PFSK-1 (cell line): ENCODE data around the gene MAD1L1.

Experiments used
- FOXP2 ChIP-seq: optimal IDR thresholded peaks from 2 replicates; pipeline ENCODE3; 2011; ENCODE audit warnings: borderline replicate concordance, control low read depth, inconsistent platforms; ENCODE audit not compliant: insufficient read depth; ENCODE audit errors: extremely low read length, extremely low read depth
- POLR2AphosphoS5 ChIP-seq: IDR thresholded peaks from 2 replicates; pipeline ENCODE4 v1.6.1; 2012; ENCODE audit warnings: low read depth, mild to moderate bottlenecking, control low read depth, low read length, moderate library complexity
- REST ChIP-seq, 2 experiments: IDR thresholded peaks; 2 replicates each; pipeline versions ENCODE4 v1.6.1 to v1.8.0; 2011 to 2012; ENCODE audit warnings: low read depth in 2 of 2, low read length in 2 of 2, control low read depth in 1 of 2, inconsistent platforms in 1 of 2, mild to moderate bottlenecking in 1 of 2, moderate library complexity in 1 of 2; ENCODE audit not compliant: insufficient read depth in 1 of 2
- SIN3A ChIP-seq: IDR thresholded peaks from 2 replicates; pipeline ENCODE4 v1.6.1; 2012; ENCODE audit warnings: mild to moderate bottlenecking, low read length, moderate library complexity, borderline replicate concordance; ENCODE audit not compliant: insufficient read depth
- TAF1 ChIP-seq: IDR thresholded peaks from 2 replicates; pipeline ENCODE4 v1.6.1; 2012; ENCODE audit warnings: low read length, control low read depth, borderline replicate concordance; ENCODE audit not compliant: insufficient read depth

The MAD1L1 gene

GRCh38 chr7:1993031-1993695 lies 239.6 kb downstream of the MAD1L1 start:
- TF ChIP-seq REST (IDR thresholded peaks at IDR 0.05; ENCODE audit: insufficient read depth in 1 of 2, low read depth in 2 of 2, low read length in 2 of 2) (no peak), FOXP2 (no peak), SIN3A (no peak), TAF1 (no peak)

- TF ChIP-seq SIN3A (no peak), POLR2AphosphoS5 (no peak), REST (IDR thresholded peaks at IDR 0.05; ENCODE audit: insufficient read depth in 1 of 2, low read depth in 2 of 2, low read length in 2 of 2) (no peak), FOXP2 (no peak), TAF1 (no peak)
Measured at GRCh38 chr7:1992554-1992953, 240.2 kb downstream of the MAD1L1 start.

GRCh38 chr7:1990001-1990670 lies 242.6 kb downstream of the MAD1L1 start:
- TF ChIP-seq SIN3A (no peak), TAF1 (no peak)

GRCh38 chr7:1989049-1989860 lies 243.5 kb downstream of the MAD1L1 start:
- no peak for TF ChIP-seq REST (IDR thresholded peaks at IDR 0.05; ENCODE audit: insufficient read depth in 1 of 2, low read depth in 2 of 2, low read length in 2 of 2)
- TF ChIP-seq SIN3A = no peak
- TF ChIP-seq FOXP2 = no peak
- TF ChIP-seq TAF1 = no peak
- TF ChIP-seq POLR2AphosphoS5 = no peak

GRCh38 chr7:1988533-1988930 lies 244.2 kb downstream of the MAD1L1 start:
- TF ChIP-seq TAF1 (no peak), SIN3A (no peak)
